Activated CD4-positive, alpha-beta T cell treated with anti-CD3 and anti-CD28 coated beads for 1 hour (primary cell): ENCODE results near the gene AQP1.

Experiments used
- DNase-seq: peaks from one replicate; pipeline ENCODE4 v3.0.0-alpha.2; 2020

AQP1 gene

GRCh38 chr7:30922596-30922995, 10.9 kb downstream of the AQP1 start:
- no peak for DNase-seq

GRCh38 chr7:30923009-30923773, 11.5 kb downstream of the AQP1 start:
- no peak for DNase-seq

GRCh38 chr7:30923774-30924413, 12.2 kb downstream of the AQP1 start:
- peak; percentile 4 for DNase-seq

- peak; percentile 5 for DNase-seq
Observed at GRCh38 chr7:30924624-30925023, 13.0 kb downstream of the AQP1 start.

- no peak for DNase-seq
Observed at GRCh38 chr7:30925117-30925516, 13.5 kb downstream of the AQP1 start.

GRCh38 chr7:30925913-30926312, 14.3 kb downstream of the AQP1 start:
- DNase-seq = no peak

GRCh38 chr7:30926313-30926712, 14.7 kb downstream of the AQP1 start:
- no peak for DNase-seq

GRCh38 chr7:30927040-30927439, 15.4 kb downstream of the AQP1 start:
- DNase-seq = no peak

- DNase-seq = no peak
Observed at GRCh38 chr7:30927559-30927958, 15.9 kb downstream of the AQP1 start.

GRCh38 chr7:30928254-30928872, 16.7 kb downstream of the AQP1 start:
- DNase-seq = peak; percentile 1

- DNase-seq = no peak
Observed at GRCh38 chr7:30929686-30930085, 18.0 kb downstream of the AQP1 start.

- no peak for DNase-seq
Observed at GRCh38 chr7:30930621-30931020, 19.0 kb downstream of the AQP1 start.

GRCh38 chr7:30931161-30931928, 19.7 kb downstream of the AQP1 start:
- no peak for DNase-seq

- DNase-seq = peak; percentile 0
Observed at GRCh38 chr7:30931929-30932540, 20.4 kb downstream of the AQP1 start.

GRCh38 chr7:30932562-30932961, 20.9 kb downstream of the AQP1 start:
- DNase-seq = no peak

- peak; percentile 6 for DNase-seq
Observed at GRCh38 chr7:30933124-30933974, 21.7 kb downstream of the AQP1 start.

- no peak for DNase-seq
Observed at GRCh38 chr7:30934225-30934624, 22.6 kb downstream of the AQP1 start.

- DNase-seq = no peak
Observed at GRCh38 chr7:30934732-30935568, 23.3 kb downstream of the AQP1 start.

- DNase-seq = no peak
Observed at GRCh38 chr7:30935569-30935877, 23.9 kb downstream of the AQP1 start.

- DNase-seq = no peak
Observed at GRCh38 chr7:30936650-30937245, 25.1 kb downstream of the AQP1 start.

- no peak for DNase-seq
Observed at GRCh38 chr7:30937416-30937815, 25.8 kb downstream of the AQP1 start.
